Measurements from ENCODE around the gene MAP4K4. TPM values are rescaled to one million over a fixed set of nuclear protein-coding genes. Genes with fewer than 3 reads are reported as not detected.

MAP4K4 gene
- polyA plus RNA-seq (2013, experiment 1 of 2; ENCODE audit: insufficient read length): 118 TPM
- polyA plus RNA-seq (2013, experiment 2 of 2; ENCODE audit: insufficient read length): 130 TPM

- DNase-seq: peak; percentile 90
These were observed at the start of gene MAP4K4 for GRCh38 chr2:101697124-101698013. Gene MAP4K4 (plus strand): TSS chr2:101697707. CDS start chr2:101698081, 374 bp downstream.

- no peak for DNase-seq
These were observed 44.0 kb upstream of the MAP4K4 start for GRCh38 chr2:101653469-101653868.

GRCh38 chr2:101655702-101656422 is 41.6 kb upstream of the MAP4K4 start:
- DNase-seq: no peak

DNA sequence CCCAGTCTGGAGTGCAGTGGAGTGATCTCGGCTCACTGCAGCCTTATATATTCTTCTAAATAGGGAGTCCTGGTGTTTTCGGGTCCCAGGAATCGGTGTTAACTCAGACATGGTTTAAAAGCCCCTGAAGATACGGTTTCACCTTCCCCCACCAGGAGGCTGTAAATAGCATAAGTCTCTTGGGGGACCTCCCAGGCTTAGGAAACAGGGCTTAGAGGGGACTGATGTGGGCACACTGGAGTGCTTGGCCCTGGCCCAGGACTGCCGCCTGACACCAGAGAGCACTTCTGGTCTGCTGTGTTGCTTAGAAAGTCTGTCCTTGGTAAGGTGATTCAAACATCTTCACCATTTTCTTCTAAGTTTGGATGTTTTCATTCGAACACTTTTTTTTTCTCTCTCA is 39.7 kb upstream of the MAP4K4 start:
- DNase-seq: no peak

DNA sequence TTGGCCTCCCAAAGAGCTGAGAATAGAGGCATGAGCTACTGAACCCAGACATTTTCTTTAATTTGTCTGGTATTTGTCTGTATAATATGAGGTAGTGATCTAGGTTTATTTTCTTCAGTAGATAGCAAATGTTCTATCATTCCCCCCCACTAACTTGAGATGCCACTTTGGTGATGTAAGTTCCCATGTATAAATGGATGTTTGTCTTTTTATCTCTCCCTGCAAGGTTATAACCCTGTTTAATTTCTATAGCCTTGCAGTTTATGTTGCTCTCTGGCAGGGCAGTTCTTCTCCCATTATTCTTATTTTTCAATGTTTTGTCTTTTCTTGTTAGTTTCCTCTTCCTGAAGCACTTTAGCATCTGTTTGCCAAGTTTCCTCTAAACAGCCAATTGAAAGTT is 39.1 kb upstream of the MAP4K4 start:
- DNase-seq: no peak

DNA sequence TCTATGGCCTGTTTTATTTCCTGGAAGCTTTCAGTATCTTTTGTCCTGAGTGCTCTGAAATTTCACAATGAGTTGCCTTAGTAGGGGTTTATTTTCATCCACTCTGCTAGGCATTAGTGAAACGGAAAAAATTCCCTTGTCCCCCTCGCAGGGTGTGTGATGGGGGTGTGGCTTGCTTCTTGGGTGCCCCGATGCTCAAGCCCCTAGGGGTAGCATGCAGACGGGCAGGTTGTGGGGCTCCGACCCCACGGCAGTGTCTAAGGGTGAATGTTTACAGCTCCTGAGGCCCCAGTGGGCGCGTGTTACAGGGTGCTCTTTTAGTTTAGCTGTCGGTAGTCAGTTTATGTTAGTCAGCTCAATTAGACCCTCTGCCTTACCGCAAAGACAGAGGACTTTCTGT is 32.2 kb upstream of the MAP4K4 start:
- no peak for DNase-seq

DNA sequence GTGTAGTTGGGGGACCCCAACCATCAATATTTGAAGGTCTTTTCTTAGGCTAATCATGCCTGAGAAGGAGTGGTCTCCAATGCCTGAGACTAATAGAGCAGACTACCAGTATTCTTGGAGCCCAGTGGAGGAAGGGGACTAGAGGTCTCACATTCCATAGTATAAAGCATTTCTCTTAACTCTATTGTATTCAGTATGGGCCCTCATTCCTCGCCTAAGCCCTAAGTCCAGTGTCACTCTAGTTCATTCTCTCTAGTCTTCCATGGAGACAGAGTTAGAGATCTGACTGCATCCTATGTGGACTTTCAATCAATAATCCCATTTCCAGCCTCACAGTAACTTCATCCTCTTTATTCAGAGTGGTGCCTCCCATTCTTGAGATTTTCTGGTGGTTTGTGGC is 29.7 kb upstream of the MAP4K4 start:
- no peak for DNase-seq

DNA sequence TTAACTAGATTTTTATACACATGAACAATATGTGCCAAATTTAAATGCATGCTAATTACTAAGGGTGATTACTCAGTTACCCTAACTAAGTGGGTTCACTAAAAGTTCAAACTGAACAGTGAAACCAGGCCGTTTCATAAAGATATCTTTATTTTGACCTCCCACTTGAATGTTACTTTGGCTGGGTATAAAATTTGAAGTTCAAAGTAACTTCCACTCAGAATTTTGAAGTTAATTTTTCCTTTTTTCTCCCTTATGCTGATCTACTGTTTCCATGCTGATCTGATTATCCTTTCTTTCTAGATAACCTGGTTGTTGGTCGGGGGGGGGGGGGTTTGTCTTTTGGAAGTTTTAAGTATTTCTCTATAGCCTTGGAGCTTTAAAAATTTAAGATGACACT is 25.5 kb upstream of the MAP4K4 start:
- DNase-seq: no peak

GRCh38 chr2:101673920-101674319 is 23.6 kb upstream of the MAP4K4 start:
- DNase-seq: no peak

DNA sequence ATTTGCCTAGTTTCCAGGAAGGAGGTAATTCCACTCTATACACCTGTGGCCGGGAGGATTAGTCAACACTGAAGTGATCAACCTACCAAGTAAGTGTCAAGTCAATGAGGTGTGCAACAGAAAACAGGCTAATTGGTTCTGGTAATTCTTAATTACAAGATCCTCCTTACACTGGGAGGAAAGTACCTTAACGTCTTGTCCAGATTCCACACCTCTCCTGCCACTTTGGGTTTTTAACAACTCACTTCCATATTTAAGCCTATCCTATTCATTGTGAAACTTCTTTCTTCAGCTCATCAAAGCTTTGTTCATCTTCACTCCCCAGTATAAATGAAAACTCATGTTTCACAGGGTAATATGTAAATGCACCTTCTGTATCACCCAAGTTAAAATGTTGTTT is 22.0 kb upstream of the MAP4K4 start:
- DNase-seq: no peak

- no peak for DNase-seq
These were observed 20.8 kb upstream of the MAP4K4 start for GRCh38 chr2:101676674-101677073.

- DNase-seq: no peak
These were observed 19.8 kb upstream of the MAP4K4 start for GRCh38 chr2:101677658-101678057.

DNA sequence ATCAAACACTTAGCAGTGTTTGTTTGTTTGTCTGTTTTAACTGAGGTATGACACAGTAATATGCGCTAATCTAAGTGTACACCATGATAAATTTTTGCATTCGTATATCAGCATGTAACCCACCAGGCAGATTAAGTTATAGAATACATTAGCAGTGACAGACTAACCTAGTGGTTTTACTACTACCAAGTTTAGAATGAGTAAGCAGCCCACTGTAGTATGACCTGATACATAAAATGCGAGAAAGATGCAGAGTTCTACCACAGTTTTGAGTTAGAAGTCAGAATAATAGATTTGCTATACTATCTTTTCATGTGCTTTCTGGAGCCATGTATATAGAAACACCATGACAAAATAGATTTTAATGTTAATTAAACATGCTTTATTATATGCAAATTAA is 19.1 kb upstream of the MAP4K4 start:
- DNase-seq: no peak

- DNase-seq: peak; percentile 77
These were observed 18.3 kb upstream of the MAP4K4 start for GRCh38 chr2:101679037-101679726.

DNA sequence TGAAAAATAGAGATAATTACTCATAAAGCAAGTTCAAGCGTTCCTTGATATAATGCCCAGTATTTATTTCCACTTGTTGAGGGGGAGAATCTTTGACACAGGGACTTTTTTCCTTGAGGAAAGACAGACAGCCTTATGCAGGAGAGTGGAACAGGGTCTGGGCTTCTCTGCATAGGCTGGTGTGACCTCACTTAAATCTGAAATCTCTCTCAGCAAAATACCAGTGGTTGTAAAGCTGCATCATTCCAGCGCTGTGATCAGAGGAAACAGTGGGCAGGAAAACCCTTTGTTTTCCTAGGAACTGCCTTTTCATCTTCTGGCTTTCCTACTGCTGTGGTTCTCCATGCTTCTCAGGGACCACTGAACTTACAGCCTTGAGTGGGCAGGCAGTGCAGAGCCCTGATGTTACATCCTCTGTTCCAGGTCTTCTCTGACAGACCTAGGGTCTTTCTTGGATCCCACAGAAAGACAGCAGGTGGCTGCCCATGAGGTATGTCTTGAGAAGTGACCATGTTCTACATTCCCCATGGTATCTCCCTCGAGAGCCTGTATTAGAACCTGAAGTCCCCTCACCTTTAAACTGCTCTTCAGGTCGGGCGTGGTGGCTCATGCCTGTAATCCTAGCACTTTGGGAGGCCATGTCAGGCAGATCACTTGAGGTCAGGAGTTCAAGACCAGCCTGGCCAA is 17.6 kb upstream of the MAP4K4 start:
- DNase-seq: no peak

GRCh38 chr2:101682311-101682710 is 15.2 kb upstream of the MAP4K4 start:
- DNase-seq: no peak

GRCh38 chr2:101684313-101684712 is 13.2 kb upstream of the MAP4K4 start:
- DNase-seq: no peak

GRCh38 chr2:101688261-101688660 is 9.2 kb upstream of the MAP4K4 start:
- DNase-seq: peak; percentile 66

GRCh38 chr2:101689114-101689825 is 8.2 kb upstream of the MAP4K4 start:
- no peak for DNase-seq

DNA sequence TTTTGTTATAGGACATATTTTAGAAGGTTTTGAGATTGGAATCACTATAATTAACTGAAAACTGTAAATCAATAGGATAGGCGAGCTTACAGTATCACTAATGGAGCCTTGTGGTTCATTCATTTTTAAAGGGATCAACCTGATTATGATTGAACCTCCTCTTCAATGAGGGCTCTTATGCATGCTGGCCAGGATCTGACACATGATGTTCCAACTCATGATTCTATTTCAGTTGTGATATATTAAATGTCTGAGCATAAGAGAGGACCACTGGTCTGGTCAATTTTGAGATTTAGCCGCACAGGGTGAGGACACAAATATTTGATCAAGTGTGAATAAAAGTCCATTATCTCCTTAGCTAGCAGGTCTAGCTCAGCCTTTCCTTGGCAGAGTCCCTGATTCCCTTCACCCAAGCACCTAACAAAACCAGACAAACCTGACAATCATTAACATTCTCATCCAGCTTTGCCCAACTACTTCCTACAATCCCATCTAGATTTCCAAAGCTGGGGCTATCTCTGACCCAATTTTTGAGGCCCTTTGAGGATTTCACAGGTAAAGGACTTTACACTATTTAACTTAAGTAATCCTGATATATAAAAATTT is 6.9 kb upstream of the MAP4K4 start:
- DNase-seq: no peak

DNA sequence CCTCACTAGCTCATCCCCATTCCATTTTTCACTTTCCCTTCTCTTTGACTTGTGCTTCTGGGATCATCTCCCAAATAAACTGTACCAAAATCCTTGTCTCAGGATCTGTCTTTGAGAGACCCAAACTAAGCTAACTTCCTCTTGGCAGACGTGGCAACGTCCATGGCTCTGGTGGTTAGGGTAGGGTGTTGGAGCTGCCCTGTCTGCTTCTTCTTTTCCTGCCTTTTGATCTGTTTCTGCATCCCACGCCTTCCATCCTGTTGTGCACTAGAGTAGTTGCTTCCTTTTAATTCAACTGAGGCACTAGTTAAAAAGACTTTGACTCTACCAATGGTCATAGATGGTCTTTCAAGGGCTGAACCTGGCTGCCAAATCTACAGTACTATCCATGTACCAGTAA is 5.5 kb upstream of the MAP4K4 start:
- no peak for DNase-seq
